Right lobe of liver (tissue), 4 donors: ENCODE results near the gene ISG15.
"Not testable (repeated sequence)": the region's sequence is repeated elsewhere in the genome, so short reads cannot be mapped to it uniquely, and the experiment has no call there.

Experiments used
- POLR2A ChIP-seq: fragments of 450-650 bp; IDR thresholded peaks from one replicate; pipeline ENCODE4 v1.6.1; 2017; ENCODE audit warnings: antibody characterized with exemption, mild to moderate bottlenecking
- TF ChIP-seq, protein P1 (sequence below), 4 donors: fragments of 200-600 bp in 3 of 4; fragments of 450-650 bp in 1 of 4; IDR thresholded peaks; one replicate each; pipeline versions ENCODE4 v1.5.1 to v1.8.0; 2016 to 2022; ENCODE audit warnings: antibody characterized with exemption in 4 of 4, mild to moderate bottlenecking in 2 of 4
- donor health status: DM: no; HTN: no; CAD: no.
- donor health status: DM: no; HTN: no; CAD: no.
- donor health status: DM: no; HTN: yes; CAD: no.

DNA sequence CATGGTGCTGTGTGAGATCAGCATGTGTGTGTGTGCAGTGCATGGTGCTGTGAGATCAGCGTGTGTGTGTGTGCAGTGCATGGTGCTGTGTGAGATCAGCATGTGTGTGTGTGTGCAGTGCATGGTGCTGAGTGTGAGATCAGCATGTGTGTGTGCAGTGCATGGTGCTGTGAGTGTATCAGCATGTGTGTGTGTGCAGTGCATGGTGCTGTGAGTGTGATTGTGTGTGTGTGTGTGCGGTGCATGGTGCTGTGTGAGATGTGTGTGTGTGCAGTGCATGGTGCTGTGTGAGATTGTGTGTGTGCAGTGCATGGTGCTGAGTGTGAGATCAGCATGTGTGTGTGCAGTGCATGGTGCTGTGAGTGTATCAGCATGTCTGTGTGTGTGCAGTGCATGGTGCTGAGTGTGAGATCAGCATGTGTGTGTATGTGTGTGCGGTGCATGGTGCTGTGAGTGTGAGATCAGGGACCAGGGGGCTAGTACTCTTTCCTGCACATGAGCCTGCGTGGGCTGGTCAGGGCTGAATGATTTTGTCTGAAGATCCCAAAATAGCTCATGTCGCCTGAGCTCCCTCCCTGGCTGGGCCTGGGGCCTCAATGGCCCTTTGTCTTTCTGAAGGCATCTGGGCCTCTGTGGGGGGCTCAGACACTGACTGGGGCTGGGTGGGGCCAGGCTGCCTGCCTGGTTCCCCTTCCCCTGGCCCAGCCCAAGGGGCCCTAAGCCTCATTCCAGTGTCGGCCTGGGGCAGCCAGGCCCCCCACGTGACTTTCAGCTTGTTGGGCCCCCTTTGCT is 17.8 kb downstream of the ISG15 start:
- TF ChIP-seq, protein P1, sequence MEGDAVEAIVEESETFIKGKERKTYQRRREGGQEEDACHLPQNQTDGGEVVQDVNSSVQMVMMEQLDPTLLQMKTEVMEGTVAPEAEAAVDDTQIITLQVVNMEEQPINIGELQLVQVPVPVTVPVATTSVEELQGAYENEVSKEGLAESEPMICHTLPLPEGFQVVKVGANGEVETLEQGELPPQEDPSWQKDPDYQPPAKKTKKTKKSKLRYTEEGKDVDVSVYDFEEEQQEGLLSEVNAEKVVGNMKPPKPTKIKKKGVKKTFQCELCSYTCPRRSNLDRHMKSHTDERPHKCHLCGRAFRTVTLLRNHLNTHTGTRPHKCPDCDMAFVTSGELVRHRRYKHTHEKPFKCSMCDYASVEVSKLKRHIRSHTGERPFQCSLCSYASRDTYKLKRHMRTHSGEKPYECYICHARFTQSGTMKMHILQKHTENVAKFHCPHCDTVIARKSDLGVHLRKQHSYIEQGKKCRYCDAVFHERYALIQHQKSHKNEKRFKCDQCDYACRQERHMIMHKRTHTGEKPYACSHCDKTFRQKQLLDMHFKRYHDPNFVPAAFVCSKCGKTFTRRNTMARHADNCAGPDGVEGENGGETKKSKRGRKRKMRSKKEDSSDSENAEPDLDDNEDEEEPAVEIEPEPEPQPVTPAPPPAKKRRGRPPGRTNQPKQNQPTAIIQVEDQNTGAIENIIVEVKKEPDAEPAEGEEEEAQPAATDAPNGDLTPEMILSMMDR (IDR thresholded peaks at IDR 0.05), result not testable (repeated sequence)
- not testable (repeated sequence) for TF ChIP-seq POLR2A
